HEK293T (cell line): ENCODE results near the gene BMP8A.

ENCODE experiments used
- CTBP1 ChIP-seq: fragments of 450-650 bp; IDR thresholded peaks from 2 replicates; pipeline ENCODE4 v1.6.1; 2016; ENCODE audit warnings: borderline replicate concordance
- ELF4 ChIP-seq: fragments of 450-650 bp; IDR thresholded peaks from 2 replicates; pipeline ENCODE4 v1.6.1; 2017; ENCODE audit warnings: antibody characterized with exemption
- FOXM1 ChIP-seq: fragments of 450-650 bp; IDR thresholded peaks from 2 replicates; pipeline ENCODE4 v1.6.1; 2017; ENCODE audit warnings: mild to moderate bottlenecking, borderline replicate concordance
- HDGF ChIP-seq: fragments of 450-650 bp; IDR thresholded peaks from 2 replicates; pipeline ENCODE4 v1.6.1; 2017; ENCODE audit warnings: antibody characterized with exemption, borderline replicate concordance
- NFRKB ChIP-seq: fragments of 450-650 bp; IDR thresholded peaks from 2 replicates; pipeline ENCODE4 v1.6.1; 2016; ENCODE audit warnings: mild to moderate bottlenecking, moderate library complexity
- SP1 ChIP-seq: fragments of 450-650 bp; IDR thresholded peaks from 2 replicates; pipeline ENCODE4 v1.6.1; 2017
- SUZ12 ChIP-seq: fragments of 450-650 bp; IDR thresholded peaks from 2 replicates; pipeline ENCODE4 v1.6.1; 2016; ENCODE audit warnings: mild to moderate bottlenecking
- ZNF384 ChIP-seq: fragments of 450-650 bp; IDR thresholded peaks from 2 replicates; pipeline ENCODE4 v1.6.1; 2016

GRCh38 chr1:39540504-39541031 is 49.1 kb downstream of the BMP8A start:
- TF ChIP-seq NFRKB (no peak), FOXM1 (no peak), SUZ12 (no peak), HDGF (no peak), ELF4 (no peak), ZNF384 (no peak), CTBP1 (no peak), SP1 (no peak)
